ENCODE data around the gene VWA5A.

The VWA5A gene

DNA sequence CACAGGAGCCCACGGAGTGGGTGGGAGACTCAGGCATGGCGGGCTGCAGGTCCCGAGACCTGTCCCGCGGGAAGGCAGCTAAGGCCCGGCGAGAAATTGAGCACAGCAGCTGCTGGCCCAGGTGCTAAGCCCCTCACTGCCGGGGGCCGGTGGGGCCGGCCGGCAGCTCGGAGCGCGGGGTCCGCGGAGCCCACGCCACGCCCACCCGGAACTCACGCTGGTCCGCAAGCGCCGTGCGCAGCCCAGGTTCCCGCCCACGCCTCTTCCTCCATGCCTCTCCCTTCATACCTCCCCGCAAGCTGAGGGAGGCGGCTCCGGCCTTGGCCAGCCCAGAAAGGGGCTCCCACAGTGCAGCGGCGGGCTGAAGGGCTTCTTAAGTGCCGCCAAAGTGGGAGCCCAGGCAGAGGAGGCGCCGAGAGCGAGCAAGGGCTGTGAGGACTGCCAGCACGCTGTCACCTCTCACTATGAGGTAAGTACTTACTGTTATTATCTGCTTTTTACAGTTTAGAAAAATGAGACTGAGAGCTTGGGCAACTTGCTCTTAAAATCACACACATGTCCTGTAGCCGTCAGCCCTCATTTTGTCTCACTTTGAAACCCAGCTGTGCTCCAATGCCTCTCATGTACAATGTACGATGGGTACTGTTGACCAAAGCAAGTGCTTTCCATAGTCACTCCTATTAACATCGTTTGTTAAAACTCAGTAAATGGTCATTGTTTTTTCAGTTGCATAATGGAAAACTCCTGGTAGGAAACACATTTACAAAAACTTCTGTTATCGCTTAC, 55.7 kb downstream of the VWA5A start:
- FAIRE-seq = no peak

DNA sequence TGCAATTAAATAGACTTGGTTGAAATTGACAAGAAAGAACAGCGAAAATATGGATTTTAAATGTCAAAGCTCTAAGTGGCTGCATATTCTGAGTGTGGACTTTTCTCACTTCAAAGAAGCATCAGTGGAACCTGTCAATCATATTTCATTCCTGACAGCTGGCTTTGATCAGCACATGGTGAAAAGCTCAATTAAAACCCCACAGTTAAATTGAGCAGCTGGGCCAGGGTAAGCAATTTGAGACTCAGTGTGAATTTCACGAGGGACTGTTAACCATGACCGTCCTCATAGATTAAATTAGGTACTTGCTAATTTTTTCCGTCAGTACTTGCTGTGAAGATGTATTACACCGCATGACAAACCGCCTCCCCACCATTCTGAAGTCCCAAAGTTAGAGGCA, 56.9 kb downstream of the VWA5A start:
- FAIRE-seq = no peak

DNA sequence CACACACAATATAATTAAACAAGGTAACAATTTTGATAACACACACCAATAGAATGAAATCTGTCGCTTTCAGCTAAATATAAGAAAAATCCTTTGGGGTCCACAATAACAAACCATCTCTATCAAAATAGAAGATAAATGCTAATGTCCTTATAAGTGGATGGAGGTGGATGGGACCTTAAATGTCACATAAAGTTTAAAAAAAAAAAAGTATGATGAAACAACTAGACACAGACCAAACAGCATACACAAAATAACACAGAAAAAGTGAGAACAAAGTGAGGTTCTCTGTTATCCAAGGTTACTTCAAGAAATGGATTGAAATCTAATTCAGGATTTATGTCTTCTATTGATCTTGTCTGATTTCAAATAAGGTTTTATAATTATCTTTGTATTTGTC, 57.3 kb downstream of the VWA5A start:
- FAIRE-seq = no peak

- no peak for FAIRE-seq
Observed at GRCh38 chr11:124174001-124174583, 58.8 kb downstream of the VWA5A start.

GRCh38 chr11:124176925-124177715, 61.9 kb downstream of the VWA5A start:
- FAIRE-seq = no peak

DNA sequence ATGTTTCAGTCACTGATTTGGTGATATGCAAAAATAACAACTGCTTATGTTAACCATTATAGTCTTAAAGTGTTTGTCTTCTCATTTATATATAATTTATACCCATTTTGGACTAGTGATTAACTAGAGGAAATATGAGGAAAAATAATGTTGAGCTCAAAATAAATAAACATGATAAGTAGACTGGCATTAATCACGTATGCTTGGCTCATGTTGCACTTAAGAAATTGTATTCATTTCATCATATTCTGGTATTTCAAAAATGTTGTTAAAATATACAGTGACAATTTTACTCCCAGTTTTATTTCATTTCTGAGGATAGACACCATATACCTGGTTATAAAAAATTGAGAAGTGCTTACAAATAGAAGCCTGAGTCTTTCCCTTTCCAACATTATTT, 64.1 kb downstream of the VWA5A start:
- FAIRE-seq = no peak

- FAIRE-seq = no peak
Observed at GRCh38 chr11:124183068-124183467, 67.8 kb downstream of the VWA5A start, which contains the start of gene OR10D3. Gene OR10D3 (plus strand): TSS chr11:124183345. CDS start chr11:124185270, 1,925 bp downstream.

- no peak for FAIRE-seq
Observed at GRCh38 chr11:124190298-124191139, 75.3 kb downstream of the VWA5A start.

- FAIRE-seq = no peak
Observed at GRCh38 chr11:124193221-124194010, 78.2 kb downstream of the VWA5A start.

DNA sequence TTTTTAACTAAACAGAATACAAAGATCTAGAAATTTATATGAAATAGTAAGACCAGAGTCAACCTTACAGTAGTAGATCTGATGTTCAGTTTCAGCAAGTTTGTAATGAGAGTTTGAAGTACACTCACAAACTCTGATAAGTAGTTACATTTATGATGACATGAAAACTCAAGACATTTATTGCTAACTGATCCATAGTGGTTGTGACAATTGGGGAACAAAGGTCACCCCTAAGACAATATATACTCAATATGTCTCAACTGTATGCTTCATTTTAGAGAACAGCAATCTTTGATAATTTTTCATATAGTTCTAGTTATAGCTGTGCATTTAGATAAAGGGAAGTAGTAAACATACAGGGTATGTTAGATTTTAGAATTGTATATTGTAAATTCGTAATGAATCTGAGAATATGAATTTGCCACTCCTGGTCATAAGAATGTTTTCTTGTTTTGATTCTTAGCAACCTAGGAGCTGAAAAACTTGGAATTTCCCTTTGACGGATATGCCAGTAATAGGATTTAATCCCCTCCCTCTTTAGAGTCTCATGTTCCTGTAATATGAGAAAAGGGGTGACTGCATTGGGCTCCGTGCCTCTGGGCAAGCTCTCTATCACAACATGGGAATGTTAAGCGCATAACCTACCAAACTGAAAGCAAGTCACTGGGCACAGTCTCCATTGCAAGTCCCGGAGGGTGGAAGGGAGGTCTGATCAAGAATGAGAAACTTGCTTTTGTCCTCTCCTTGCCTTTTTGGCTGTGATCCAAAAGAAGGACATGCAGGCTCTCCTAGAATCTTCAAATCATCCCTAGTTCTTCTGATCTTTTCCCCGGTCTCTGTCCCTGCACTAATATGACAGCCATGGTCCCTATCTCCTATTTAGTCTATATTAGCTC, 79.3 kb downstream of the VWA5A start:
- FAIRE-seq = no peak

DNA sequence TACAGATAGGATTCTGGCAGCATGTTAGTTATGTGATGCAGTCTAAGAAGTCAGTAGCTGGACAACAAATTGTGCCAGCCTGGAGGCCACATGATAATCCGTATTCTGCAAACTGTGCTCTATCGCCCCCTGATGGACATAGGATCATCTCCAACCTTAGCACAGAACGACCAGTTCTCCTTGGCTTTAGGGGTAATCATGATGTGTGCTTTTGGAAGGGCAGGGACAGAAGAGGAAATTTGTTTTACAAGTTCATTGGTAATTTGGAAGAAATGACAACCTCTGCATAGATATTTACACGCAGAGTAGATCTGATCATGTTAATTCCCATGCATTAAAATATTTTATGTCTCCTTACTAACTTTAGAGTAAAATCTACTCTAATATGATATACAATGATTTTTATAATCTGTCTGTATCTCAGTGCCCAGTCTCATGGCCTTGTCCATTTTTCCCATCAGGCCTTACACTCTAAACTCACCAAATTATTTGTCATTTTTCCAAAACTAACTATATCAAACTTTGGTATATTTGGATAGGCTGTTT, 80.0 kb downstream of the VWA5A start:
- FAIRE-seq = no peak

Measured in TTC549 (cell line).